ENCODE measurements around the gene ERG. TPM values are rescaled to one million over a fixed set of nuclear protein-coding genes. Genes with fewer than 3 reads are reported as not detected.

The ERG gene
- total and polyA plus RNA-seq, 11 donors = 5.9 to 37.9 (median 15.4) TPM

- no peak for TF ChIP-seq POLR2A (IDR thresholded peaks at IDR 0.05)
- TF ChIP-seq CTCF (IDR thresholded peaks at IDR 0.05) = no peak
- ATAC-seq = peak in 1 of 4 donors; percentile 55
- H3K36me3 ChIP-seq = no peaks in the 10 kb centered on the region
- H3K4me1 ChIP-seq = peaks cover 0 to 3% (median 0%) of the 10 kb centered on the region in 12 donors
- H3K27me3 ChIP-seq = no peaks in the 10 kb centered on the region
- 56 to 66% (median 64%) methylated on average over 6 of the region's 6 CpGs for WGBS, 4 donors
- intact Hi-C loops (cut with DNase I) = no loop called here
- no peak overlapping the region for H3K4me3 ChIP-seq
- no peaks in the 10 kb centered on the region for H3K9me3 ChIP-seq
- H3K27ac ChIP-seq = peak overlapping the region in 1 of 12 donors; percentile 15
- no peak for DNase-seq
Measured at GRCh38 chr21:38343691-38344090, 154.6 kb downstream of the ERG start.

GRCh38 chr21:38342739-38343138 is 155.5 kb downstream of the ERG start:
- Histone ChIP-seq H3K27me3 (no peaks in the 10 kb centered on the region), H3K4me1 (no peaks in the 10 kb centered on the region), H3K27ac (peak overlapping the region in 1 of 12 donors; percentile 15), H3K36me3 (no peaks in the 10 kb centered on the region), H3K9me3 (no peaks in the 10 kb centered on the region), H3K4me3 (no peak overlapping the region)
- intact Hi-C loops (cut with DNase I) = no loop called here
- no peak for TF ChIP-seq CTCF (IDR thresholded peaks at IDR 0.05)
- DNase-seq = no peak
- ATAC-seq = no peak
- WGBS, 4 donors = 73 to 88% (median 80%) methylated on average over 1 of the region's 1 CpG

- H3K4me1 ChIP-seq = no peaks in the 10 kb centered on the region
- whole genome bisulfite sequencing, 4 donors = 71 to 84% (median 80%) methylated on average over 5 of the region's 5 CpGs
- intact Hi-C loops (cut with DNase I) = no loop called here
- TF ChIP-seq CTCF (IDR thresholded peaks at IDR 0.05) (no peak), POLR2A (IDR thresholded peaks at IDR 0.05) (no peak)
- H3K4me3 ChIP-seq = no peak overlapping the region
- ATAC-seq = peak in 2 of 4 donors; percentile 54
- no peaks in the 10 kb centered on the region for H3K9me3 ChIP-seq
- no peaks in the 10 kb centered on the region for H3K36me3 ChIP-seq
- H3K27me3 ChIP-seq = no peaks in the 10 kb centered on the region
- H3K27ac ChIP-seq = no peak overlapping the region
- DNase-seq = no peak
Measured at GRCh38 chr21:38341546-38342012, 156.7 kb downstream of the ERG start.

GRCh38 chr21:38340131-38340530 is 158.1 kb downstream of the ERG start:
- TF ChIP-seq POLR2A (IDR thresholded peaks at IDR 0.05) (no peak), CTCF (IDR thresholded peaks at IDR 0.05) (no peak)
- Histone ChIP-seq H3K36me3 (no peaks in the 10 kb centered on the region), H3K4me1 (no peaks in the 10 kb centered on the region), H3K4me3 (no peak overlapping the region), H3K27me3 (no peaks in the 10 kb centered on the region), H3K9me3 (no peaks in the 10 kb centered on the region), H3K27ac (no peak overlapping the region)
- WGBS, 4 donors = 88 to 100% (median 93%) methylated on average over 4 of the region's 4 CpGs
- DNase-seq = no peak
- ATAC-seq = no peak
- intact Hi-C loops (cut with DNase I) = no loop called here

All from heart left ventricle (tissue), 16 donors.